Measurements from ENCODE around the gene MED7. TPM values are rescaled to one million over a fixed set of nuclear protein-coding genes. Genes with fewer than 3 reads are reported as not detected.

MED7 gene
- total RNA-seq, 1 donor from 2014 or later: 32.5 TPM

DNA sequence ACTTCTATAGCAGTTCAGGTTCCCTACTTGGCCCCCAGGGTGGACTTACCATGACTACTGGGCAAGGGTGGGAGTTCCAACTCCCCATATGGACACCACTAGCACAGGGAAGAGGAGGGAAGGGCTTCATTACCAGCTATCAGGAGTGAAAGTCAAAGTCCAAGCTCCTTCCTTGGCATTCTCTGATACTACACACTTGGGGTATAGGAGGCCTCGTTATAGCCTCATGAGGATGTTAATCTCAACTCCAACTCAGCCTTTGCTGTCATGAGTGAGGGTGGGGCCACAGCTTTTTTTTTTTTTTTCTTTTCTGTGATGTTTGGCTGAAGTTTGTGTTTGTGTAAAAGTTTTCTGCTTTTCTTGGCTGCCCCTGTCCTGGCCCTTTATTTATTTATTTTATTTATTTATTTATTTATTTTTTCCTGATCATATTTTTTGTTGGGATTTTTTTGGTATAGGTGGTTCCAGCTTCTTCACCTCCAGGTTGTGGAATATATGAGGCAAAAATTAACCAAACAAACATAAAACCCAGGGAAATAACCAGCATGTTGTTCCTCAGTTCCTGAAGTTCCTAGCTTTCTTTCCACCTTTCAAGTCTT lies 14.7 kb upstream of the MED7 start:
- H3K27ac ChIP-seq: no peak overlapping the region
- no peaks in the 10 kb centered on the region for H3K9me3 Mint-ChIP-seq
- H3K36me3 Mint-ChIP-seq: no peaks in the 10 kb centered on the region
- no peaks in the 10 kb centered on the region for H3K79me2 ChIP-seq (ENCODE audit: low read depth)
- H3K27me3 Mint-ChIP-seq (ENCODE audit: insufficient read depth, low read depth): peaks cover 1% of the 10 kb centered on the region
- no peaks in the 10 kb centered on the region for H3F3A ChIP-seq (ENCODE audit: low read depth)
- H3K4me1 Mint-ChIP-seq: no peaks in the 10 kb centered on the region
- no peaks in the 10 kb centered on the region for H3K27me3 ChIP-seq
- H3K4me3 Mint-ChIP-seq: no peak overlapping the region
- no peaks in the 10 kb centered on the region for H3K36me3 ChIP-seq
- no peaks in the 10 kb centered on the region for H3K4me1 ChIP-seq
- no peak overlapping the region for H3K4me3 ChIP-seq
- H3K27ac Mint-ChIP-seq: no peak overlapping the region
- no peaks in the 10 kb centered on the region for H3K9me3 ChIP-seq (ENCODE audit: low read depth)
- no peak for DNase-seq (ENCODE audit: low spot score)
- no peak overlapping the region for H3K9ac ChIP-seq
- H2AFZ ChIP-seq (replicated peaks): no peak overlapping the region
- no peak for TF ChIP-seq EZH2phosphoT487 (IDR thresholded peaks at IDR 0.05)
- TF ChIP-seq, protein P1, sequence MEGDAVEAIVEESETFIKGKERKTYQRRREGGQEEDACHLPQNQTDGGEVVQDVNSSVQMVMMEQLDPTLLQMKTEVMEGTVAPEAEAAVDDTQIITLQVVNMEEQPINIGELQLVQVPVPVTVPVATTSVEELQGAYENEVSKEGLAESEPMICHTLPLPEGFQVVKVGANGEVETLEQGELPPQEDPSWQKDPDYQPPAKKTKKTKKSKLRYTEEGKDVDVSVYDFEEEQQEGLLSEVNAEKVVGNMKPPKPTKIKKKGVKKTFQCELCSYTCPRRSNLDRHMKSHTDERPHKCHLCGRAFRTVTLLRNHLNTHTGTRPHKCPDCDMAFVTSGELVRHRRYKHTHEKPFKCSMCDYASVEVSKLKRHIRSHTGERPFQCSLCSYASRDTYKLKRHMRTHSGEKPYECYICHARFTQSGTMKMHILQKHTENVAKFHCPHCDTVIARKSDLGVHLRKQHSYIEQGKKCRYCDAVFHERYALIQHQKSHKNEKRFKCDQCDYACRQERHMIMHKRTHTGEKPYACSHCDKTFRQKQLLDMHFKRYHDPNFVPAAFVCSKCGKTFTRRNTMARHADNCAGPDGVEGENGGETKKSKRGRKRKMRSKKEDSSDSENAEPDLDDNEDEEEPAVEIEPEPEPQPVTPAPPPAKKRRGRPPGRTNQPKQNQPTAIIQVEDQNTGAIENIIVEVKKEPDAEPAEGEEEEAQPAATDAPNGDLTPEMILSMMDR (IDR thresholded peaks at IDR 0.05): no peak
- TF ChIP-seq EZH2 (IDR thresholded peaks at IDR 0.05): no peak
- H4K20me1 ChIP-seq (ENCODE audit: low read depth): no peaks in the 10 kb centered on the region
- H3K4me2 ChIP-seq: no peak overlapping the region

DNA sequence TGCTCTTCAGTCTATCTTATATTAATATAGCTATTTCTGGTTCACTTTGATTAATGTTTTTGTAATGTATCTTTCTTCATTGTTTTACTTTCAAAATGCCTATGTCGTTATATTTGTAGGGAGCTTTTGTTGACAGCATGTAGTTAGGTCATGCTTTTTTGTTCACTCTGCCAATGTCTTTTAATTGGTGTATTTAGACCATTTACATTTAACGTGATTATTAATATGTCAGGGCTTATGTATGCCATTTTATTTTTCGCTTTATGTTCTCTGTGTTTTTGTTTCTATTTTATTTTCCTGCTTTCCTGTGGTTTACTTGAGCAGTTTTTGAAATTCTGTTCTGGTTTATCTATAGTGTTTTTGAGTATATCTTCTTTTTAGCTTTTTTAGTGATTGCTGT lies 12.6 kb upstream of the MED7 start:
- H3K9me3 ChIP-seq (ENCODE audit: low read depth): no peaks in the 10 kb centered on the region
- no peaks in the 10 kb centered on the region for H3F3A ChIP-seq (ENCODE audit: low read depth)
- H3K9ac ChIP-seq: no peak overlapping the region
- H3K27me3 Mint-ChIP-seq (ENCODE audit: insufficient read depth, low read depth): no peaks in the 10 kb centered on the region
- no peak overlapping the region for H2AFZ ChIP-seq (replicated peaks)
- no peak overlapping the region for H3K4me2 ChIP-seq
- H3K4me3 Mint-ChIP-seq: no peak overlapping the region
- H3K36me3 ChIP-seq: no peaks in the 10 kb centered on the region
- no peaks in the 10 kb centered on the region for H3K9me3 Mint-ChIP-seq
- H3K27ac Mint-ChIP-seq: no peak overlapping the region
- H3K4me1 Mint-ChIP-seq: no peaks in the 10 kb centered on the region
- no peaks in the 10 kb centered on the region for H3K27me3 ChIP-seq
- H4K20me1 ChIP-seq (ENCODE audit: low read depth): no peaks in the 10 kb centered on the region
- no peaks in the 10 kb centered on the region for H3K36me3 Mint-ChIP-seq
- H3K27ac ChIP-seq: no peak overlapping the region
- no peaks in the 10 kb centered on the region for H3K4me1 ChIP-seq
- no peak for TF ChIP-seq EZH2 (IDR thresholded peaks at IDR 0.05)
- TF ChIP-seq EZH2phosphoT487 (IDR thresholded peaks at IDR 0.05): no peak
- TF ChIP-seq, protein P1 (IDR thresholded peaks at IDR 0.05): no peak
- DNase-seq (ENCODE audit: low spot score): no peak
- H3K4me3 ChIP-seq: no peak overlapping the region
- no peaks in the 10 kb centered on the region for H3K79me2 ChIP-seq (ENCODE audit: low read depth)

DNA sequence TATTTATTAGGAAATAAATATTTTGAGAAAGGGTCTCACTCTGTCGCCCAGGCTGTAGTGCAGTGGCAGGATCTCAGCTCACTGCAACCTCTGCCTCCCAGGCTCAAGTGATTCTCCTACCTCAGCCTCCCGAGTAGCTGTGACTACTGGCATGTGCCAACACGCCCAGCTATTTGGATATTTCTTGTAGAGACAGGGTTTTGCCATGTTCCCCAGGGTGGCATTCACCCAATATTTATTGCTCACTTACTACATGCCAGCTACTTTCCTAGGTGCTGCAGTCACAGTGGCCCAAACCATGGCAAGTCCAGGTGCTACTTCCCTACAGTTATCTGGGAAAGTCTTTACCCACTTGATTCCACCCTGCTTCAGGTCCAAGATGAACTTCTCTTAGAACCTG lies 8.3 kb upstream of the MED7 start:
- Mint-ChIP-seq H3K4me3 (no peak overlapping the region), H3K4me1 (no peaks in the 10 kb centered on the region), H3K27me3 (ENCODE audit: insufficient read depth, low read depth) (peaks cover 4% of the 10 kb centered on the region), H3K27ac (no peak overlapping the region), H3K9me3 (no peaks in the 10 kb centered on the region), H3K36me3 (no peaks in the 10 kb centered on the region)
- Histone ChIP-seq H3K4me2 (no peak overlapping the region), H3K4me1 (no peaks in the 10 kb centered on the region), H3F3A (ENCODE audit: low read depth) (no peaks in the 10 kb centered on the region), H3K79me2 (ENCODE audit: low read depth) (no peaks in the 10 kb centered on the region), H3K9me3 (ENCODE audit: low read depth) (no peaks in the 10 kb centered on the region), H3K27me3 (no peaks in the 10 kb centered on the region), H3K4me3 (no peak overlapping the region), H3K36me3 (no peaks in the 10 kb centered on the region), H2AFZ (replicated peaks) (no peak overlapping the region), H4K20me1 (ENCODE audit: low read depth) (no peaks in the 10 kb centered on the region), H3K9ac (no peak overlapping the region), H3K27ac (no peak overlapping the region)
- TF ChIP-seq EZH2phosphoT487 (IDR thresholded peaks at IDR 0.05): no peak
- TF ChIP-seq, protein P1 (IDR thresholded peaks at IDR 0.05): no peak
- no peak for TF ChIP-seq EZH2 (IDR thresholded peaks at IDR 0.05)
- DNase-seq (ENCODE audit: low spot score): no peak
